Measurements from ENCODE around the gene ZKSCAN3.
A peak's percentile ranks its signal among the peaks of the same experiment; 100 is the strongest.
"Not testable (repeated sequence)": the region's sequence is repeated elsewhere in the genome, so short reads cannot be mapped to it uniquely, and the experiment has no call there.

Gene ZKSCAN3

GRCh38 chr6:28343898-28344677, 5.7 kb upstream of the ZKSCAN3 start:
- DNase-seq: no peak

- DNase-seq: no peak
Measured at GRCh38 chr6:28345201-28345600, 4.5 kb upstream of the ZKSCAN3 start.

- no peak for DNase-seq
Measured at GRCh38 chr6:28347119-28347518, 2.6 kb upstream of the ZKSCAN3 start.

GRCh38 chr6:28349344-28349891, 329 bp upstream of the ZKSCAN3 start:
- DNase-seq: no peak

- no peak for DNase-seq
Measured at GRCh38 chr6:28351087-28351486, 1.3 kb downstream of the ZKSCAN3 start.

- no peak for DNase-seq
Measured at GRCh38 chr6:28351493-28351925, 1.8 kb downstream of the ZKSCAN3 start.

GRCh38 chr6:28353356-28353755, 3.6 kb downstream of the ZKSCAN3 start:
- no peak for DNase-seq

- no peak for DNase-seq
Measured at GRCh38 chr6:28353981-28354676, 4.4 kb downstream of the ZKSCAN3 start.

GRCh38 chr6:28354688-28355554, 5.2 kb downstream of the ZKSCAN3 start:
- DNase-seq: no peak

- DNase-seq: peak; percentile 52
Measured at GRCh38 chr6:28355743-28356665, 6.3 kb downstream of the ZKSCAN3 start.

- DNase-seq: no peak
Measured at GRCh38 chr6:28356666-28357020, 6.9 kb downstream of the ZKSCAN3 start.

GRCh38 chr6:28357036-28357435, 7.3 kb downstream of the ZKSCAN3 start:
- no peak for DNase-seq

GRCh38 chr6:28359562-28359961, 9.8 kb downstream of the ZKSCAN3 start:
- not testable (repeated sequence) for DNase-seq

- DNase-seq: no peak
Measured at GRCh38 chr6:28360961-28361360, 11.2 kb downstream of the ZKSCAN3 start.

- not testable (repeated sequence) for DNase-seq
Measured at GRCh38 chr6:28365590-28365989, 15.8 kb downstream of the ZKSCAN3 start.

- no peak for DNase-seq
Measured at GRCh38 chr6:28368522-28368921, 18.8 kb downstream of the ZKSCAN3 start.

GRCh38 chr6:28369463-28369862, 19.7 kb downstream of the ZKSCAN3 start:
- no peak for DNase-seq

- DNase-seq: no peak
Measured at GRCh38 chr6:28370440-28370839, 20.7 kb downstream of the ZKSCAN3 start.

- no peak for DNase-seq
Measured at GRCh38 chr6:28371280-28371679, 21.5 kb downstream of the ZKSCAN3 start.

- DNase-seq: no peak
Measured at GRCh38 chr6:28371706-28372451, 22.1 kb downstream of the ZKSCAN3 start.

- DNase-seq: no peak
Measured at GRCh38 chr6:28373925-28374324, 24.2 kb downstream of the ZKSCAN3 start.

Data from CD4-positive, alpha-beta T cell treated with Interferon gamma for 1 hour (primary cell).